Caco-2 (cell line): ENCODE data around the gene RHBDD1. TPM values are rescaled to one million over a fixed set of nuclear protein-coding genes. Genes with fewer than 3 reads are reported as not detected.

Experiments
- BruUV-seq: library from RNA; stranded (reverse); fragments of 400-500 nt; replicated peaks from 2 replicates; lab custom pipeline; 2021; lab: Mats Ljungman, UMichigan
- CTCF ChIA-PET: fragments of 300-600 bp; sonication (Branson Sonifier 250); formaldehyde crosslinking; loops from one replicate; lab custom pipeline; 2022; ENCODE audit warnings: antibody characterized with exemption; lab: Charles Lee
- POLR2A ChIA-PET: fragments of 300-600 bp; sonication (Branson Sonifier 250); formaldehyde crosslinking; loops from one replicate; lab custom pipeline; 2022; ENCODE audit warnings: antibody characterized with exemption; lab: Charles Lee
- DNase-seq, 2 experiments: peaks; one replicate each; pipeline versions ENCODE4 v3.0.0 to v3.0.0-alpha.2; 2020 to 2022
- H3K27me3 ChIP-seq: replicated peaks from 2 replicates; pipeline ENCODE4 v1.6.0; 2011; ENCODE audit warnings: low read length; ENCODE audit not compliant: control insufficient read depth, insufficient read depth
- H3K36me3 ChIP-seq: 2 replicates; pipeline ENCODE4 v1.5.1; 2011; ENCODE audit warnings: low read length; ENCODE audit not compliant: control insufficient read depth, insufficient read depth
- H3K4me1 ChIP-seq: fragments of 250-450 bp; sonication (Bioruptor Pico); 2 replicates; pipeline ENCODE4 v1.5.1; 2020; ENCODE audit warnings: mild to moderate bottlenecking
- H3K4me3 ChIP-seq: 2 replicates; pipeline ENCODE4 v1.5.1; 2011; ENCODE audit warnings: low read depth, mild to moderate bottlenecking, control low read depth, low read length
- H3K9me3 ChIP-seq: fragments of 250-450 bp; sonication (Bioruptor Pico); 2 replicates; pipeline ENCODE4 v1.5.1; 2020; ENCODE audit warnings: mild to moderate bottlenecking, moderate library complexity
- H3K27ac Mint-ChIP-seq: one replicate; pipeline ENCODE4 v1.8.0; 2022; ENCODE audit warnings: mixed read lengths; ENCODE audit not compliant: unreplicated experiment
- H3K27me3 Mint-ChIP-seq: one replicate; pipeline ENCODE4 v1.8.0; 2022; ENCODE audit warnings: mixed read lengths; ENCODE audit not compliant: insufficient read depth, unreplicated experiment
- H3K36me3 Mint-ChIP-seq: one replicate; pipeline ENCODE4 v1.8.0; 2022; ENCODE audit warnings: mild to moderate bottlenecking, mixed read lengths; ENCODE audit not compliant: insufficient read depth, unreplicated experiment
- H3K4me1 Mint-ChIP-seq: one replicate; pipeline ENCODE4 v1.8.0; 2022; ENCODE audit warnings: low read depth, mixed read lengths; ENCODE audit not compliant: unreplicated experiment
- H3K4me3 Mint-ChIP-seq: one replicate; pipeline ENCODE4 v1.8.0; 2022; ENCODE audit warnings: mild to moderate bottlenecking, moderate library complexity, mixed read lengths; ENCODE audit not compliant: unreplicated experiment
- H3K9me3 Mint-ChIP-seq: one replicate; pipeline ENCODE4 v1.8.0; 2022; ENCODE audit warnings: mixed read lengths; ENCODE audit not compliant: unreplicated experiment
- intact Hi-C: fragments of 100-400 bp; cut with micrococcal nuclease; formaldehyde crosslinking; loops from one replicate; pipeline ENCODE4 v1.10.0; 2022; ENCODE audit not compliant: unreplicated experiment
- total RNA-seq: library from RNA; stranded (reverse); gene quantifications from 2 replicates; pipeline ENCODE4 v1.2.3, GENCODE V29; 2022
- TF ChIP-seq, protein P1 (sequence below), 2 experiments: fragments of 200-600 bp in 1 of 2; IDR thresholded peaks; 1 replicate in 1 of 2; 2 replicates in 1 of 2; pipeline versions ENCODE4 v1.5.1 to v1.8.0; 2011 to 2022; ENCODE audit warnings: antibody characterized with exemption in 1 of 2, control low read depth in 1 of 2, inconsistent platforms in 1 of 2, low read depth in 1 of 2, low read length in 1 of 2, mild to moderate bottlenecking in 1 of 2, moderate library complexity in 1 of 2; ENCODE audit not compliant: insufficient read depth in 1 of 2, severe bottlenecking in 1 of 2, unreplicated experiment in 1 of 2

Gene RHBDD1
- total RNA-seq, 1 experiment from 2014 or later = 14.3 TPM

DNA sequence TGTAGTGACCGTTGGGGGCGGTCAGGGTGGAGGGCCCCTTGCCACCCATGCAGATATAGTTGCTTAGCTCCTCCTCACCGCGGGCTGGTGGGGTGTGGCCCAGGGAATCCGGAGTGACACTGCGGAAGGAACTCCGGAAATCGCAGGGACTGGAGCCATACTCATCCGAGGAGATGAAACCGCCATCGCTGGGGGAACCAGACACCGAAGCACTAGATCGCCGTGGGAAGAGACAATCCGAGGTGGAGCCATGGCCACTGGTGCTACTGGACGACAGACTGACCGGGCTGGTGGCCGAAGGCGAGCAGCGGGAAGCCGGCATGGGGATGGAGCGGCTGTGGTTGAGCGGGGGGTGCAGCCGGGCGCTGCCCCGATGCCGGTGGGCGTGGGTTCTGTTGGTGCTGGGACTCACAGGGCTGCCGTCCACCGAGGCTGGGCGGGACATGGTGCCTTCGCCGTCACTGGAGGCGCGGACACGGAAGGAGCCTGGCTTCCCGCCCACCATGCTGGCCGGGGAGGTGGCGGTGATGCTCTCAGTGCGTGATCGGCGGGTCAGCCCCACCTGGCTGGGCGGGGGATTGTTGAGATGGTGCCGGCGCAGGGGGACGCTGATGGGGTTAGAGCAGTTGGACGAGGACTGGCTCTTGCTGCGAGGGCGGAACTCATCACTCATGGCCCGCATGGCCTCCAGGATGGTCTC is 38.4 kb upstream of the RHBDD1 start:
- Mint-ChIP-seq H3K36me3 (peaks cover 49% of the 10 kb centered on the region), H3K27ac (no peak overlapping the region), H3K9me3 (no peaks in the 10 kb centered on the region), H3K4me3 (peak overlapping the region; percentile 85), H3K27me3 (no peaks in the 10 kb centered on the region), H3K4me1 (peaks cover 14% of the 10 kb centered on the region)
- DNase-seq = no peak
- ChIA-PET POLR2A (no interaction called here), CTCF (interaction anchor here (1.1 kb wide), 1 partner anchor 188 kb away, joined by 4 read pairs; no protein-coding TSS in a partner anchor)
- BruUV-seq = no TSS peak
- H3K36me3 ChIP-seq = peaks cover 6% of the 10 kb centered on the region
- peak overlapping the region; percentile 81 for H3K4me3 ChIP-seq
- no peaks in the 10 kb centered on the region for H3K9me3 ChIP-seq
- H3K27me3 ChIP-seq = no peaks in the 10 kb centered on the region
- TF ChIP-seq, protein P1, sequence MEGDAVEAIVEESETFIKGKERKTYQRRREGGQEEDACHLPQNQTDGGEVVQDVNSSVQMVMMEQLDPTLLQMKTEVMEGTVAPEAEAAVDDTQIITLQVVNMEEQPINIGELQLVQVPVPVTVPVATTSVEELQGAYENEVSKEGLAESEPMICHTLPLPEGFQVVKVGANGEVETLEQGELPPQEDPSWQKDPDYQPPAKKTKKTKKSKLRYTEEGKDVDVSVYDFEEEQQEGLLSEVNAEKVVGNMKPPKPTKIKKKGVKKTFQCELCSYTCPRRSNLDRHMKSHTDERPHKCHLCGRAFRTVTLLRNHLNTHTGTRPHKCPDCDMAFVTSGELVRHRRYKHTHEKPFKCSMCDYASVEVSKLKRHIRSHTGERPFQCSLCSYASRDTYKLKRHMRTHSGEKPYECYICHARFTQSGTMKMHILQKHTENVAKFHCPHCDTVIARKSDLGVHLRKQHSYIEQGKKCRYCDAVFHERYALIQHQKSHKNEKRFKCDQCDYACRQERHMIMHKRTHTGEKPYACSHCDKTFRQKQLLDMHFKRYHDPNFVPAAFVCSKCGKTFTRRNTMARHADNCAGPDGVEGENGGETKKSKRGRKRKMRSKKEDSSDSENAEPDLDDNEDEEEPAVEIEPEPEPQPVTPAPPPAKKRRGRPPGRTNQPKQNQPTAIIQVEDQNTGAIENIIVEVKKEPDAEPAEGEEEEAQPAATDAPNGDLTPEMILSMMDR (IDR thresholded peaks at IDR 0.05; ENCODE audit: insufficient read depth in 1 of 2, low read depth in 1 of 2, low read length in 1 of 2, severe bottlenecking in 1 of 2, unreplicated experiment in 1 of 2) = no peak
- intact Hi-C loops = loop anchor here (10.0 kb wide), 2 partner anchors 113 to 173 kb away; no protein-coding TSS in a partner anchor
- H3K4me1 ChIP-seq = peaks cover 28% of the 10 kb centered on the region

DNA sequence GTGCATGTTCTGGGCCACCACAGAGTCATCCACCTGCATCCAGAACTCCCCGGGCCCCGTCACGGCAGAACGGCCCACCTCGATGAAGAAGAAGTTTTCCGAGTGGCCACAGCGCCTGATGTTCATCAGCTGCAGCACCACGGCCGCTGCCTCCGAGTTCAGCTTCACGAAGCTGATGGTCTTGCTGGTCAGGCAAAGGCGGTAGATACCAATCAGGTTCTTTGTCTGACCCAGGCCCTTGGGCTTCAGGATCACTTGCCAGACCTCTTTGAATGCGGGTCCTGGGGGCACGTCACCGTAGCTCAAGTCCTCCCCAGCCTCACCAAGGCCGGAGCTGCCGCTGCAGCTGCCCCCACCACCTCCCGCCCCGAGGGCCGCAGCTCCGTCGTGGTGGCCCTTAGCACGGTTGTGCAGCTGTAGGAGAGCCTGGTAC is 37.8 kb upstream of the RHBDD1 start:
- H3K4me3 Mint-ChIP-seq = peak overlapping the region; percentile 85

More for the DNA sequence above, 37.8 kb upstream of the RHBDD1 start:
- Mint-ChIP-seq H3K27me3 (no peaks in the 10 kb centered on the region), H3K27ac (no peak overlapping the region), H3K4me1 (peaks cover 13% of the 10 kb centered on the region), H3K36me3 (peaks cover 46% of the 10 kb centered on the region), H3K9me3 (no peaks in the 10 kb centered on the region)
- Histone ChIP-seq H3K27me3 (no peaks in the 10 kb centered on the region), H3K4me3 (peak overlapping the region; percentile 81), H3K4me1 (peaks cover 28% of the 10 kb centered on the region), H3K36me3 (peaks cover 6% of the 10 kb centered on the region), H3K9me3 (no peaks in the 10 kb centered on the region)
- ChIA-PET POLR2A (no interaction called here), CTCF (interaction anchor here (1.1 kb wide), 1 partner anchor 187 kb away, joined by 4 read pairs; no protein-coding TSS in a partner anchor)
- TF ChIP-seq, protein P1 (IDR thresholded peaks at IDR 0.05; ENCODE audit: insufficient read depth in 1 of 2, low read depth in 1 of 2, low read length in 1 of 2, severe bottlenecking in 1 of 2, unreplicated experiment in 1 of 2) = no peak
- intact Hi-C loops = loop anchor here (2.0 to 10.0 kb wide), 3 partner anchors 65 to 173 kb away; no protein-coding TSS in a partner anchor
- DNase-seq = no peak
- no TSS peak for BruUV-seq
